Measurements from ENCODE around the gene CHN2. TPM values are rescaled to one million over a fixed set of nuclear protein-coding genes. Genes with fewer than 3 reads are reported as not detected.

CHN2 gene
- total RNA-seq = 126 TPM

GRCh38 chr7:29194594-29195427 is at the start of gene CHN2:
CHN2 (plus strand) TSS chr7:29194775.

GRCh38 chr7:29146057-29146706 is 48.4 kb upstream of the CHN2 start, which contains the start of gene CPVL:
CPVL (minus strand) TSS chr7:29146537; CDS start chr7:29121061, 25,476 bp downstream.

Other genes with a start within 250 kb of the CHN2 start
- 8.8 TPM for gene TRIL, start 236.4 kb upstream of the CHN2 start, total RNA-seq
- gene CPVL, start 48.2 kb upstream of the CHN2 start, total RNA-seq = 65.7 TPM

Data from parietal lobe (tissue), 1 donor.